ENCODE results near the gene SULT4A1.

The SULT4A1 gene

GRCh38 chr22:43837666-43838065 lies 24.6 kb downstream of the SULT4A1 start:
- H3K4me3 ChIP-seq (ENCODE audit: low read depth, low read length), result no peak overlapping the region
- TF ChIP-seq, protein P1, sequence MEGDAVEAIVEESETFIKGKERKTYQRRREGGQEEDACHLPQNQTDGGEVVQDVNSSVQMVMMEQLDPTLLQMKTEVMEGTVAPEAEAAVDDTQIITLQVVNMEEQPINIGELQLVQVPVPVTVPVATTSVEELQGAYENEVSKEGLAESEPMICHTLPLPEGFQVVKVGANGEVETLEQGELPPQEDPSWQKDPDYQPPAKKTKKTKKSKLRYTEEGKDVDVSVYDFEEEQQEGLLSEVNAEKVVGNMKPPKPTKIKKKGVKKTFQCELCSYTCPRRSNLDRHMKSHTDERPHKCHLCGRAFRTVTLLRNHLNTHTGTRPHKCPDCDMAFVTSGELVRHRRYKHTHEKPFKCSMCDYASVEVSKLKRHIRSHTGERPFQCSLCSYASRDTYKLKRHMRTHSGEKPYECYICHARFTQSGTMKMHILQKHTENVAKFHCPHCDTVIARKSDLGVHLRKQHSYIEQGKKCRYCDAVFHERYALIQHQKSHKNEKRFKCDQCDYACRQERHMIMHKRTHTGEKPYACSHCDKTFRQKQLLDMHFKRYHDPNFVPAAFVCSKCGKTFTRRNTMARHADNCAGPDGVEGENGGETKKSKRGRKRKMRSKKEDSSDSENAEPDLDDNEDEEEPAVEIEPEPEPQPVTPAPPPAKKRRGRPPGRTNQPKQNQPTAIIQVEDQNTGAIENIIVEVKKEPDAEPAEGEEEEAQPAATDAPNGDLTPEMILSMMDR (IDR thresholded peaks at IDR 0.05; ENCODE audit: low read depth, low read length), result no peak

GRCh38 chr22:43835736-43836135 lies 26.6 kb downstream of the SULT4A1 start:
- no peak overlapping the region for H3K4me3 ChIP-seq (ENCODE audit: low read depth, low read length)
- TF ChIP-seq, protein P1 (IDR thresholded peaks at IDR 0.05; ENCODE audit: low read depth, low read length), result no peak

DNA sequence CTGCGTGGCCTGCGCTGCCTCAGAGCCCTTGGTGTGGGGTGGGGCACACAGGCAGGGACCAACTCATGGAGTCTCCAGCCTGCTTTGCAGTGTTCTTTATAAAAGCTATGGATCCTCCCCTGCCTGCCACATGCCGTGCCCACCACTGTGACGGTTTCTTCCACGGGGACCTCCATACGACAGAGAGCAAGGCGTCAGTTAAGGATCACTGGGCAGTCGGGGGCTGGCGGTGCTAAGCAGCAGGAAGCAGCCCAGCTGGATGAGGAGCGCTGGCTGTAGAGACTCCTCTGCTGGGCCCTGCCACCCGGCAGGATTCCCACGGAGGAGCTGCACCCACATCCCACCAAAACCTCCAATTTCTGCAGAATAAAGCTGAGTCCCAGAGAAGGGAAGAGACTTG lies 27.1 kb downstream of the SULT4A1 start:
- TF ChIP-seq, protein P1 (IDR thresholded peaks at IDR 0.05; ENCODE audit: low read depth, low read length), result no peak
- H3K4me3 ChIP-seq (ENCODE audit: low read depth, low read length), result no peak overlapping the region

- TF ChIP-seq, protein P1 (IDR thresholded peaks at IDR 0.05; ENCODE audit: low read depth, low read length), result no peak
- no peak overlapping the region for H3K4me3 ChIP-seq (ENCODE audit: low read depth, low read length)
Measured at GRCh38 chr22:43833286-43834240, 28.8 kb downstream of the SULT4A1 start.

- TF ChIP-seq, protein P1 (IDR thresholded peaks at IDR 0.05; ENCODE audit: low read depth, low read length), result no peak
- no peak overlapping the region for H3K4me3 ChIP-seq (ENCODE audit: low read depth, low read length)
Measured at GRCh38 chr22:43832393-43833265, 29.7 kb downstream of the SULT4A1 start.

- TF ChIP-seq, protein P1 (IDR thresholded peaks at IDR 0.05; ENCODE audit: low read depth, low read length), result no peak
- H3K4me3 ChIP-seq (ENCODE audit: low read depth, low read length), result no peak overlapping the region
Measured at GRCh38 chr22:43831561-43832392, 30.5 kb downstream of the SULT4A1 start.
